AG08396 (cell line): Measurements from ENCODE around the gene SLC4A1.
A peak's percentile ranks its signal among the peaks of the same experiment; 100 is the strongest.

Experiments
- DNase-seq: peaks from one replicate; pipeline ENCODE4 v3.0.0; 2012; ENCODE audit warnings: low spot score, mixed read lengths

SLC4A1 gene

DNA sequence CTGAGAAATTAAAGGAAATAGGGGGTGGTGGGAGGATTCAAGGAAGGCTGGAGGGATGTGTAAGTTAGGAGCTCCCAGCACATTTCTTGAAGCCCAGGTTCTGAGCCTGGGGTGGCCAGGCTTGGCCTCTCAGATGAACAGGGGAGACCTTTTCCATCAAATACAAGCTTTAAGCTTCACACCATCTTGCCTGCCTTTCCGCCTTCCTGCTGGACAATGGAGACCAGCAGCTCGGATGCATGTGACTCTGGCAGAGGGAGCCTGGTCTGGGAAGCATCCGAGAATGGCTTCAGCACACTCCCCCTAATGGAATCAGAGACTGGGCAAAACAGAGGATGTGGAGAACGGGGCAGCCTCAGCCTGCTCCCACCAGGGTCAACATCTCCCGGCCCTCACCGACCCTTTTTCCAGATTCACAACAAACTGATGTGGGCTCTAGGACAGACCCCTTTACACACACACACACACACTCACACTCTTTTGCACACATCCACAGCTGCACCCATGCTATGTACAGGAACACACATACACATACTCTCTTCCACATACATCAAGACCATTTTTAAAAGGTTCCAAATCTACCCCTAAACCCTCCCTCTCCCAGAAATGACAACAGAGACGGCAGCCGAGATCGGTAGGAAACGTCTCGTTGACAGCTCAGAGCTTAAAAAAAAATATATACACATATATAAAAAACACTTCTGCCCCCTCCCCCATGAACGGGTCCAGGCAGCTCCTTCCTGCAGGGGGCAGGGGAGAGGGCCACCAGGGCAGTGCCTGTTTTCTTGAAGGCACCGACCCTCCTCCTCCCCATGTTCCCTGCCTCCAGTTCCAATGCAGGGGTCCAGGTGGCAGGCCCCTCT lies 61.7 kb downstream of the SLC4A1 start:
- no peak for DNase-seq

DNA sequence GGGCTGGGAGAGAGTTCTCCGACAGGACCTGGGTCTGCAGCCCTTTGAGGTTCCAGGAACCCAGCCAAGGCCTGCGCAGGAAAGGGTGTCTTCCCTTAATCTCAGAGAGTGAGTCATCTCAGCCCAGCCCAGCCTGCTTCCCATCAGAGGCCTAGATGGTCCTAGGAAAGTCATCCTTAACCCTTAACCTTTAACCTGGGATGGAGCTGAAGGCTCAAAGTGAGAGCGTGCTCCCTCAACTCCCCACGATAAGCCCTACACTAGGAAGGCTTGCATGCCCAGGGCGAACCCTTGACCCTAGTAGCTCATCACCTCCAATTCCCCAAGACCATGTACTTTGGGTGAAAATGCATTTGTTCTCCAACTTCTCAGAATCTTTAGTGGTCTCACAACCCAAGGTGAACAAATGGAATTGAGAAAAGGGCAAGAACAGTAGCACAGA lies 63.5 kb downstream of the SLC4A1 start:
- DNase-seq = peak; percentile 52

DNA sequence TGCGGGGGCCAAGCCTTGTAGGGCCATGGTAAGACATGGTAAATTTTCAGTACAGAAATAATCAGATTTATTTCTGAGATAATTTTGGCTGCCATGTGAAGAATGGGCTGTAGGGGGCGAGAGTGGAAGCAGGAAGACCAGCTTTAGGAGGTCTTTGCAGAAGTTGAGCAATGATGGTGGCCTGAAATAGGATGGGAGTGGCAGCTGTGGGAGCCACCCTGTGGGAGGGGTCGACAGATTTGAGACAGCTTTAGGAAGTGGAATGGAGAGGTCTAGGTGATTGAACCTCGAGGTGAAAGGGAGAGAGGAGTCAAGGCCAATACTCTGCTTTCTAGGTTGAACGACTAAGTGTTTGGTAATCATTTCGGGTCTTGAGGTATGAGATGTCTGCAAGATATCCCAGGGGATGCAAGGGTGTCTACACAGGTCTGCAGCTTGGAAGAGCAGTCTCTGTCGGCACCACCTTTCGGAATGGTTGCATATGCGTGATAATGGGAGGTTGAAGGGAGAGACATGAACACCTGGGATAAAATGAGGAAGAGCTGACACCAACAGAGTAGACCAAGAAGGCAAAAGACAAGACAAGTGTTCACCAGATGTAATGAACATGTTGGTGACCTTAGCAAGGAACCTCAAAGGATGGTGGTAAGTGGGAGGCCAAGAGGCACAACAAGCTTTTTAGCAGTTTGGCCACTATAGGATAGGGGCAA lies 64.0 kb downstream of the SLC4A1 start:
- DNase-seq = peak; percentile 53

DNA sequence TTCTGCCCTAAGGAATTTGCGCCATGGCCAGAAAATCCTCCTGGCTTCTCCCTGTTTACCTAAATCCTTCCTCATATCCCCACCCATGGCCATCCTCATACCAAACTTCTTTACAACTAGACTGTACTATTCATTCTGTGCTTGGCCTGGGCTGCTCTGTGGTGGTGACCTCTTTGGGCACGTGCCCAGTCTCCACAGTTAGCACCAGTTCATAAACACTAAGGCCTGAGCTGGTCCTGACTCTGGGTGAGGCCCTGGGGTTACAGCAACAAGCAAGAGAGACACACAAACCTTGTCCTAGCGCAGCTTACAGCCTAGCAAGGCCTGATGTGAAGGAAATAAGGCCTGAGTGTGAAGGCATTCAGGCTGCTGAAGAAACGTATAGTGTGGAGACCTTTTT lies 65.2 kb downstream of the SLC4A1 start:
- no peak for DNase-seq

DNA sequence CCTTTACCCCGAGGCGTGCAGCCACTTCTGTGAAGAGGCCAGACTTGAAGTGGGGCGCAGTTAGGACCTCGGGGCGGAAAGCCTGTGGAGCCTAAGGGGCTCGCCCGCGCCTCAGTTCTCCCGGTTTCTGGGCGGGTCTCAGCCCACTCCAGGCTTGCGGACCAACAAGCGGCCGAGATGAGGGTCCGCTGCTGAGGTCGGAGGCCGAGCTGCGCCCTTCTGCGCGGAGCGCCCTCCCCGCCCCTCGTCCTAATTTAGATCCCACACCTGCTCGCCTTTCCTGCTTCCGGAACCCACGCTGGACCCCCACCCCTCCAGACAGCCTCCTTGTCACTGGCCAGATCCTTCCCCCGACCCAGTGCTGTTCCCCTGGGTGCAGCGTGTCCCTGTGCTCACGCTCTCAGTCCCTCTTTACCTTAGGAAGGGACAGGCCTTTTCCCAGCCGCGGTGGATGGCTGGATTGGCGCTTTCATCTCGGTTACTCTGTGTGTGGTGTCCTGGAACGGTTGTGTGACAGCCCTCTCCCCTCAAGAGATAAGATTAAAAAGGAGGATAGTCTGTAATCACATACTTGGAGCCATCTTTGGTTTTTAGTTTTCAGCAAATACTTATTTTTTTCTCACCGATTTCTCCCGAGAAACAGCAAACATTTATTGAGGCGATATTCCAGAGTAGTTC lies 67.3 kb downstream of the SLC4A1 start:
- no peak for DNase-seq

DNA sequence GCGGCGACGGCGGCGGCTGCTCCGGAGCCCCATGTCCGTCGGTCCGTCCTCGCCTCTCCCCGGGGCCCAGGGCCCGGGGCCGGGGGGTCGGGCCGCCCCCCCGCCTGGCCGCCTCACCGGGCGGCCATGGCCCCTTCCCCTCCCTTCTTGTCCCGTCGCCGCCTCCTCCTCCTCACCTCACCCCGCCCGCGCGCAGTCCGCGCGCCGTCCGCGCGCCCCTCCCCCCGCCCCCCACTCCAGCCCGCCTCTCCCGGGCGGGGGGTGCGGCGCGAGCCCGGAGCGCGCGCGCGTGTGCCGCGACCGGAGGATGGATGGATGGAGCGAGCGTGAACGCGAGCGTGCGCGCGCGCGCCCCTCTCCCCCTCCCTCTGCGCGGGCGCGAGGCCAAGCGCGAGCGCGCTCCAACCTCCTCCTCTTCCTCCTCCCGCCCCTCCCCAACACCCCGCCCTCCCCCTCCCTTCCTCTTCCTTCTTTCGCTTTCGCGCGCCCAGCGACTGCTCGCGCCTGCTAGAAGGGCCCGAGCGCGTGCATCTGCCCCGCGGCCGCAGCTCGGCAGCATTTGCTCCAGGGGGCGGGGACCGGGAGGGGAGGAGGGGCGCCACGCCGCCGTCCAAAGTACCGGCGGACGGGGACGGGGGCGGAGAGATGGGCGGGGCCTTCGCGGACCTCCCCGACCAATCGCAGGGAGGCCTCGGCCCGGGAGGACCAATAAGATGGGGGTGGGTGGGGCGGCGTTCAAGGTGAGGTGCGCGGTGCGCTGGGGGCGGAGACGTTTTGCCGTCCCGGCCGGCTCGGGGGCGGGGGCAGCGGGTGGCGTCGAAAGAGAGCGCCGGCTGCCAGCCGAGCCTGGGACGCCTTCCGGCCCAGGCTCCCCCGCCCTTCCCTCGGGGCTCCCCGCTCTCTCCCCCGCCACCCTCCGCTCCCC lies 68.1 kb downstream of the SLC4A1 start, which contains the start of gene ATXN7L3:
Gene ATXN7L3 (minus strand): TSS at position 332 of the 925 bp plus-strand sequence. CDS start 1,814 bp downstream, outside the sequence.
- peak; percentile 99 for DNase-seq

DNA sequence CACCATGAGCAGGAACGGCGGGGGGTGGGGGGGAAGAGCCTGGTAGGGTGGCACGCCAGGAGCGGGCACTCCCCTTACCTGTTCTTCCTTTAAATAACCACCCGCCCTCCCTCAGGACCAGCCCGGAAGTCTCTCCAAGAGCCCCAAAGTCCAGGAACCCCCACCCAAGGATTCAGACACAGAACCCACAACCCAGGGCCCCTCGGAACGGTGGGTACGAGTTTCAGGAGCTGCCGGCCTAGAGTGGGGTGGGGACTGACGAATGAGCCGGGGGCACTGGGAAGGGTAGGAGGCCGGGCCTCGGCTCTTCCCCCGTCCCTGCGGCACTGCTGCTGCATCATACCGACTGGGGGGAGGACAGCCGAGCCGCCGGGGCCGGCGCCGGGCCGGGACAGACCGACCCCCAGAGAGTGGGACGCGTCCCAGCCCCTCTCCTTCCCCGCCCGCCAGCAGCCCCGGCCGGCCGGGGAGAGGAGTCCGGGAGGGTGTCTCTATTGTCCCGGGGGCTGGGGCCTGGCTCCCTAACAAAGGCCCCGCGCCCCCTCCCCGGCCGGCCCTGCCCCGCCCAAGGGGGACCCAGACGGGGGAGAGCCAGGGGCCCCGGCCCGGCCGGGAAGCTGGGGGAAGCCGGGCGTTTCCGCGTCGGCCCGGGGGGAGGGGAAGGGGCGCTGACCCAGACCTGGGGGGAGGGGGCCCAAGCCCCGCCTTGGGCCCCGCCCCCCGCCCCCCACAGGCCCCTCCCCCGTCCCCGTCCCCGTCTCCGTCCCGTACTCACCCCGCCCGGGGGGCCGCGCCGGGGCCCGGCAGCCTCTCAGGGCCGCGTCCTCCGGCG lies 69.0 kb downstream of the SLC4A1 start:
- DNase-seq = peak; percentile 89
